GM23338 (cell line): Measurements from ENCODE around the gene ATP5PO. TPM values are rescaled to one million over a fixed set of nuclear protein-coding genes. Genes with fewer than 3 reads are reported as not detected.

Experiments used
- ATAC-seq: fragments of 200-7000 bp; cut with Tn5 transposase; 3 replicates; pipeline ENCODE4 v1.9.1; 2020
- DNase-seq: peaks from one replicate; pipeline ENCODE4 v3.0.0-alpha.2; 2015; ENCODE audit warnings: low spot score
- H2AFZ ChIP-seq: fragments of 200-600 bp; sonication (generic); 2 replicates; pipeline ENCODE4 v1.8.0; 2016; ENCODE audit warnings: antibody characterized with exemption, mild to moderate bottlenecking, moderate library complexity
- H3F3A ChIP-seq: fragments of 200-600 bp; sonication (generic); replicated peaks from 2 replicates; pipeline ENCODE4 v1.8.0; 2017; ENCODE audit warnings: antibody characterized with exemption, mixed run types, low read depth
- H3K27ac ChIP-seq: fragments of 200-600 bp; sonication (generic); 2 replicates; pipeline ENCODE4 v1.6.1; 2016; ENCODE audit warnings: low read depth
- H3K27me3 ChIP-seq: fragments of 200-600 bp; sonication (generic); 2 replicates; pipeline ENCODE4 v1.8.0; 2016; ENCODE audit warnings: mild to moderate bottlenecking, mixed run types, moderate library complexity; ENCODE audit not compliant: insufficient read depth
- H3K36me3 ChIP-seq: fragments of 200-600 bp; sonication (generic); 2 replicates; pipeline ENCODE4 v1.8.0; 2016; ENCODE audit warnings: mild to moderate bottlenecking; ENCODE audit not compliant: insufficient read depth
- H3K4me1 ChIP-seq: fragments of 200-600 bp; sonication (generic); 2 replicates; pipeline ENCODE4 v1.8.0; 2016; ENCODE audit warnings: mild to moderate bottlenecking, moderate library complexity; ENCODE audit not compliant: insufficient read depth
- H3K4me2 ChIP-seq: fragments of 200-600 bp; sonication (generic); 2 replicates; pipeline ENCODE4 v1.7.1; 2017; ENCODE audit warnings: mixed run types
- H3K4me3 ChIP-seq: fragments of 200-600 bp; sonication (generic); 2 replicates; pipeline ENCODE4 v1.6.1; 2016; ENCODE audit warnings: mixed run types
- H3K79me2 ChIP-seq: fragments of 200-600 bp; sonication (generic); replicated peaks from 2 replicates; pipeline ENCODE4 v1.8.0; 2017; ENCODE audit warnings: mild to moderate bottlenecking; ENCODE audit not compliant: insufficient read depth
- H3K9me2 ChIP-seq: fragments of 200-600 bp; sonication (generic); 2 replicates; pipeline ENCODE4 v1.8.0; 2017; ENCODE audit not compliant: insufficient read depth
- H4K20me1 ChIP-seq: fragments of 200-600 bp; sonication (generic); replicated peaks from 2 replicates; pipeline ENCODE4 v1.8.0; 2017; ENCODE audit warnings: mild to moderate bottlenecking; ENCODE audit not compliant: insufficient read depth
- H3K27ac Mint-ChIP-seq: 2 replicates; pipeline ENCODE4 v1.8.0; 2020; ENCODE audit warnings: inconsistent platforms, mild to moderate bottlenecking, moderate library complexity, mixed read lengths
- H3K27me3 Mint-ChIP-seq: 3 replicates; pipeline ENCODE4 v1.8.0; 2022; ENCODE audit warnings: low read depth, mild to moderate bottlenecking, moderate library complexity, mixed read lengths, inconsistent platforms; ENCODE audit not compliant: insufficient read depth, poor library complexity
- H3K36me3 Mint-ChIP-seq: 3 replicates; pipeline ENCODE4 v1.8.0; 2021; ENCODE audit warnings: low read depth, mild to moderate bottlenecking, inconsistent platforms, moderate library complexity, mixed read lengths
- H3K4me1 Mint-ChIP-seq: 3 replicates; pipeline ENCODE4 v1.8.0; 2020; ENCODE audit warnings: mild to moderate bottlenecking, inconsistent platforms, mixed read lengths
- H3K4me3 Mint-ChIP-seq: 3 replicates; pipeline ENCODE4 v1.8.0; 2021; ENCODE audit warnings: moderate library complexity, mild to moderate bottlenecking, inconsistent platforms, mixed read lengths
- H3K9me3 Mint-ChIP-seq: 3 replicates; pipeline ENCODE4 v1.8.0; 2020; ENCODE audit warnings: moderate library complexity, mild to moderate bottlenecking, inconsistent platforms, mixed read lengths
- EZH2 ChIP-seq: fragments of 200-600 bp; sonication (generic); IDR thresholded peaks from one replicate; pipeline ENCODE4 v1.8.0; 2017; ENCODE audit warnings: antibody characterized with exemption, mild to moderate bottlenecking, low read depth; ENCODE audit not compliant: unreplicated experiment
- EZH2phosphoT487 ChIP-seq: fragments of 200-600 bp; sonication (generic); IDR thresholded peaks from one replicate; pipeline ENCODE4 v1.8.1; 2018; ENCODE audit warnings: antibody characterized with exemption; ENCODE audit not compliant: unreplicated experiment
- NANOG ChIP-seq: IDR thresholded peaks from 2 replicates; pipeline ENCODE4 v1.6.1; 2016; ENCODE audit warnings: antibody characterized with exemption, borderline replicate concordance
- POLR2AphosphoS5 ChIP-seq: IDR thresholded peaks from 2 replicates; pipeline ENCODE4 v1.6.1; 2016; ENCODE audit warnings: antibody characterized with exemption, low read depth
- STAT1 ChIP-seq: IDR thresholded peaks from one replicate; pipeline ENCODE4 v1.6.1; 2016; ENCODE audit warnings: antibody characterized with exemption; ENCODE audit not compliant: unreplicated experiment
- polyA plus RNA-seq: library from polyadenylated mRNA; unstranded; fragments of >200 nt; fragmentation: Nextera tagmentation; extraction: Ambion mirVana; gene quantifications from 2 replicates; pipeline ENCODE4 v1.2.1, GENCODE V29; 2016
- total RNA-seq: library from RNA; depleted of rRNA; stranded (reverse); fragments of >200 nt; shearing (Covaris generic); gene quantifications from 2 replicates; pipeline ENCODE4 v1.2.3, GENCODE V29; 2014; rRNA removed
- TF ChIP-seq, protein P1 (sequence below): IDR thresholded peaks from one replicate; pipeline ENCODE4 v1.6.1; 2018; ENCODE audit warnings: antibody characterized with exemption; ENCODE audit not compliant: unreplicated experiment
- TF ChIP-seq, protein P2 (sequence below): fragments of 250-450 bp; sonication (Bioruptor Pico); IDR thresholded peaks from 2 replicates; pipeline ENCODE4 v1.5.0; 2020; ENCODE audit warnings: mild to moderate bottlenecking, moderate library complexity

ATP5PO gene
- total and polyA plus RNA-seq, 2 experiments from 2014 or later = 244 to 522 TPM

DNA sequence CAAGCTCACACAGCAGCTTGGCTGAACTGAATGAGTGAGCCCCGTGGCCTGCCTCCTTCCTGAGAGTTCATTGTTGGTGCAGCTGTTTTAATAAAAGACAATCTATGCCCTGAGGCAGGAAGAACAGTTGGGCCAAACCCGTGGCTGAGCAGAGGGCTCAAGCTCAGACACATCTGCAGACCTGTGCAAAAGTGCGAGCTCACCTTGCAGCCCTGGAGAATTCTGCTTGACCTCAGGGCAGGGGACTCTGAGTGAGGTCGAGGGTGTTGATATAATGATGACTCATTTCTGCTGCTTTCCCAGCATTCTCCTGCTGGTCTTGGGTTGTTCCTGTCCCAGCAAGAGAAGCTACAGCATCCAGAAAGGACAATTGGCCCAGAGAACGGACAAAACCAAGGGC, 61.0 kb downstream of the ATP5PO start:
- H3K4me3 Mint-ChIP-seq = no peak overlapping the region
- H3K79me2 ChIP-seq = no peaks in the 10 kb centered on the region
- H4K20me1 ChIP-seq = no peaks in the 10 kb centered on the region
- H3K4me1 ChIP-seq = peaks cover 13% of the 10 kb centered on the region
- H3K36me3 Mint-ChIP-seq = no peaks in the 10 kb centered on the region
- ATAC-seq (no peak), DNase-seq (no peak)
- H3K9me3 Mint-ChIP-seq = no peaks in the 10 kb centered on the region
- no peak overlapping the region for H3K4me2 ChIP-seq
- TF ChIP-seq POLR2AphosphoS5 (no peak), STAT1 (no peak), EZH2phosphoT487 (no peak), EZH2 (no peak), NANOG (no peak)
- TF ChIP-seq, protein P1, sequence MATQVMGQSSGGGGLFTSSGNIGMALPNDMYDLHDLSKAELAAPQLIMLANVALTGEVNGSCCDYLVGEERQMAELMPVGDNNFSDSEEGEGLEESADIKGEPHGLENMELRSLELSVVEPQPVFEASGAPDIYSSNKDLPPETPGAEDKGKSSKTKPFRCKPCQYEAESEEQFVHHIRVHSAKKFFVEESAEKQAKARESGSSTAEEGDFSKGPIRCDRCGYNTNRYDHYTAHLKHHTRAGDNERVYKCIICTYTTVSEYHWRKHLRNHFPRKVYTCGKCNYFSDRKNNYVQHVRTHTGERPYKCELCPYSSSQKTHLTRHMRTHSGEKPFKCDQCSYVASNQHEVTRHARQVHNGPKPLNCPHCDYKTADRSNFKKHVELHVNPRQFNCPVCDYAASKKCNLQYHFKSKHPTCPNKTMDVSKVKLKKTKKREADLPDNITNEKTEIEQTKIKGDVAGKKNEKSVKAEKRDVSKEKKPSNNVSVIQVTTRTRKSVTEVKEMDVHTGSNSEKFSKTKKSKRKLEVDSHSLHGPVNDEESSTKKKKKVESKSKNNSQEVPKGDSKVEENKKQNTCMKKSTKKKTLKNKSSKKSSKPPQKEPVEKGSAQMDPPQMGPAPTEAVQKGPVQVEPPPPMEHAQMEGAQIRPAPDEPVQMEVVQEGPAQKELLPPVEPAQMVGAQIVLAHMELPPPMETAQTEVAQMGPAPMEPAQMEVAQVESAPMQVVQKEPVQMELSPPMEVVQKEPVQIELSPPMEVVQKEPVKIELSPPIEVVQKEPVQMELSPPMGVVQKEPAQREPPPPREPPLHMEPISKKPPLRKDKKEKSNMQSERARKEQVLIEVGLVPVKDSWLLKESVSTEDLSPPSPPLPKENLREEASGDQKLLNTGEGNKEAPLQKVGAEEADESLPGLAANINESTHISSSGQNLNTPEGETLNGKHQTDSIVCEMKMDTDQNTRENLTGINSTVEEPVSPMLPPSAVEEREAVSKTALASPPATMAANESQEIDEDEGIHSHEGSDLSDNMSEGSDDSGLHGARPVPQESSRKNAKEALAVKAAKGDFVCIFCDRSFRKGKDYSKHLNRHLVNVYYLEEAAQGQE = no peak
- TF ChIP-seq, protein P2, sequence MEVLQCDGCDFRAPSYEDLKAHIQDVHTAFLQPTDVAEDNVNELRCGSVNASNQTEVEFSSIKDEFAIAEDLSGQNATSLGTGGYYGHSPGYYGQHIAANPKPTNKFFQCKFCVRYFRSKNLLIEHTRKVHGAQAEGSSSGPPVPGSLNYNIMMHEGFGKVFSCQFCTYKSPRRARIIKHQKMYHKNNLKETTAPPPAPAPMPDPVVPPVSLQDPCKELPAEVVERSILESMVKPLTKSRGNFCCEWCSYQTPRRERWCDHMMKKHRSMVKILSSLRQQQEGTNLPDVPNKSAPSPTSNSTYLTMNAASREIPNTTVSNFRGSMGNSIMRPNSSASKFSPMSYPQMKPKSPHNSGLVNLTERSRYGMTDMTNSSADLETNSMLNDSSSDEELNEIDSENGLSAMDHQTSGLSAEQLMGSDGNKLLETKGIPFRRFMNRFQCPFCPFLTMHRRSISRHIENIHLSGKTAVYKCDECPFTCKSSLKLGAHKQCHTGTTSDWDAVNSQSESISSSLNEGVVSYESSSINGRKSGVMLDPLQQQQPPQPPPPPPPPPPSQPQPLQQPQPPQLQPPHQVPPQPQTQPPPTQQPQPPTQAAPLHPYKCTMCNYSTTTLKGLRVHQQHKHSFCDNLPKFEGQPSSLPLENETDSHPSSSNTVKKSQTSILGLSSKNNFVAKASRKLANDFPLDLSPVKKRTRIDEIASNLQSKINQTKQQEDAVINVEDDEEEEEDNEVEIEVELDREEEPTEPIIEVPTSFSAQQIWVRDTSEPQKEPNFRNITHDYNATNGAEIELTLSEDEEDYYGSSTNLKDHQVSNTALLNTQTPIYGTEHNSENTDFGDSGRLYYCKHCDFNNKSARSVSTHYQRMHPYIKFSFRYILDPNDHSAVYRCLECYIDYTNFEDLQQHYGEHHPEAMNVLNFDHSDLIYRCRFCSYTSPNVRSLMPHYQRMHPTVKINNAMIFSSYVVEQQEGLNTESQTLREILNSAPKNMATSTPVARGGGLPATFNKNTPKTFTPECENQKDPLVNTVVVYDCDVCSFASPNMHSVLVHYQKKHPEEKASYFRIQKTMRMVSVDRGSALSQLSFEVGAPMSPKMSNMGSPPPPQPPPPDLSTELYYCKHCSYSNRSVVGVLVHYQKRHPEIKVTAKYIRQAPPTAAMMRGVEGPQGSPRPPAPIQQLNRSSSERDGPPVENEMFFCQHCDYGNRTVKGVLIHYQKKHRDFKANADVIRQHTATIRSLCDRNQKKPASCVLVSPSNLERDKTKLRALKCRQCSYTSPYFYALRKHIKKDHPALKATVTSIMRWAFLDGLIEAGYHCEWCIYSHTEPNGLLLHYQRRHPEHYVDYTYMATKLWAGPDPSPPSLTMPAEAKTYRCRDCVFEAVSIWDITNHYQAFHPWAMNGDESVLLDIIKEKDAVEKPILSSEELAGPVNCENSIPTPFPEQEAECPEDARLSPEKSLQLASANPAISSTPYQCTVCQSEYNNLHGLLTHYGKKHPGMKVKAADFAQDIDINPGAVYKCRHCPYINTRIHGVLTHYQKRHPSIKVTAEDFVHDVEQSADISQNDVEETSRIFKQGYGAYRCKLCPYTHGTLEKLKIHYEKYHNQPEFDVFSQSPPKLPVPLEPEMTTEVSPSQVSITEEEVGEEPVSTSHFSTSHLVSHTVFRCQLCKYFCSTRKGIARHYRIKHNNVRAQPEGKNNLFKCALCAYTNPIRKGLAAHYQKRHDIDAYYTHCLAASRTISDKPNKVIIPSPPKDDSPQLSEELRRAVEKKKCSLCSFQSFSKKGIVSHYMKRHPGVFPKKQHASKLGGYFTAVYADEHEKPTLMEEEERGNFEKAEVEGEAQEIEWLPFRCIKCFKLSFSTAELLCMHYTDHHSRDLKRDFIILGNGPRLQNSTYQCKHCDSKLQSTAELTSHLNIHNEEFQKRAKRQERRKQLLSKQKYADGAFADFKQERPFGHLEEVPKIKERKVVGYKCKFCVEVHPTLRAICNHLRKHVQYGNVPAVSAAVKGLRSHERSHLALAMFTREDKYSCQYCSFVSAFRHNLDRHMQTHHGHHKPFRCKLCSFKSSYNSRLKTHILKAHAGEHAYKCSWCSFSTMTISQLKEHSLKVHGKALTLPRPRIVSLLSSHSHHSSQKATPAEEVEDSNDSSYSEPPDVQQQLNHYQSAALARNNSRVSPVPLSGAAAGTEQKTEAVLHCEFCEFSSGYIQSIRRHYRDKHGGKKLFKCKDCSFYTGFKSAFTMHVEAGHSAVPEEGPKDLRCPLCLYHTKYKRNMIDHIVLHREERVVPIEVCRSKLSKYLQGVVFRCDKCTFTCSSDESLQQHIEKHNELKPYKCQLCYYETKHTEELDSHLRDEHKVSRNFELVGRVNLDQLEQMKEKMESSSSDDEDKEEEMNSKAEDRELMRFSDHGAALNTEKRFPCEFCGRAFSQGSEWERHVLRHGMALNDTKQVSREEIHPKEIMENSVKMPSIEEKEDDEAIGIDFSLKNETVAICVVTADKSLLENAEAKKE (CRISPR knock-in tag) = no peak
- peaks cover 14% of the 10 kb centered on the region for H3K4me1 Mint-ChIP-seq
- no peaks in the 10 kb centered on the region for H3K27me3 ChIP-seq
- H3F3A ChIP-seq = no peaks in the 10 kb centered on the region
- no peak overlapping the region for H2AFZ ChIP-seq
- no peak overlapping the region for H3K4me3 ChIP-seq
- H3K27me3 Mint-ChIP-seq = peaks cover 3% of the 10 kb centered on the region
- no peak overlapping the region for H3K27ac ChIP-seq
- H3K27ac Mint-ChIP-seq = no peak overlapping the region
- H3K36me3 ChIP-seq = no peaks in the 10 kb centered on the region
- H3K9me2 ChIP-seq = 0 out of 2 replicates have a peak, but pooled peaks cover 6% of the 10 kb centered on the region

Other genes starting within 250 kb of the ATP5PO start
- gene MRPS6, start 157.8 kb upstream of the ATP5PO start, total RNA-seq = 80.5 and 103 TPM in 2 replicates
- 232 and 242 TPM in 2 replicates for gene MRPS6, start 157.8 kb upstream of the ATP5PO start, polyA plus RNA-seq
- gene SLC5A3, start 157.8 kb upstream of the ATP5PO start, total RNA-seq = 31.7 and 32.7 TPM in 2 replicates
- gene SLC5A3, start 157.8 kb upstream of the ATP5PO start, polyA plus RNA-seq = 5.7 and 6.2 TPM in 2 replicates